WTC11 (cell line): ENCODE measurements around the gene CDK8.
A peak's percentile ranks its signal among the peaks of the same experiment; 100 is the strongest.

Experiments
- OVOL2 ChIP-seq: fragments of 250-450 bp; sonication (Bioruptor Pico); IDR thresholded peaks from 2 replicates; pipeline ENCODE4 v1.9.0; 2021; ENCODE audit warnings: mild to moderate bottlenecking, borderline replicate concordance
- SP1 ChIP-seq: sonication (generic); formaldehyde crosslinking; conservative IDR thresholded peaks from 2 replicates; pipeline ENCODE4 v1.8.1; 2022; ENCODE audit warnings: missing genetic modification reagents
- TF ChIP-seq, protein P1 (sequence below): fragments of 200-600 bp; IDR thresholded peaks from 2 replicates; pipeline ENCODE4 v1.8.0; 2022; ENCODE audit warnings: antibody characterized with exemption

DNA sequence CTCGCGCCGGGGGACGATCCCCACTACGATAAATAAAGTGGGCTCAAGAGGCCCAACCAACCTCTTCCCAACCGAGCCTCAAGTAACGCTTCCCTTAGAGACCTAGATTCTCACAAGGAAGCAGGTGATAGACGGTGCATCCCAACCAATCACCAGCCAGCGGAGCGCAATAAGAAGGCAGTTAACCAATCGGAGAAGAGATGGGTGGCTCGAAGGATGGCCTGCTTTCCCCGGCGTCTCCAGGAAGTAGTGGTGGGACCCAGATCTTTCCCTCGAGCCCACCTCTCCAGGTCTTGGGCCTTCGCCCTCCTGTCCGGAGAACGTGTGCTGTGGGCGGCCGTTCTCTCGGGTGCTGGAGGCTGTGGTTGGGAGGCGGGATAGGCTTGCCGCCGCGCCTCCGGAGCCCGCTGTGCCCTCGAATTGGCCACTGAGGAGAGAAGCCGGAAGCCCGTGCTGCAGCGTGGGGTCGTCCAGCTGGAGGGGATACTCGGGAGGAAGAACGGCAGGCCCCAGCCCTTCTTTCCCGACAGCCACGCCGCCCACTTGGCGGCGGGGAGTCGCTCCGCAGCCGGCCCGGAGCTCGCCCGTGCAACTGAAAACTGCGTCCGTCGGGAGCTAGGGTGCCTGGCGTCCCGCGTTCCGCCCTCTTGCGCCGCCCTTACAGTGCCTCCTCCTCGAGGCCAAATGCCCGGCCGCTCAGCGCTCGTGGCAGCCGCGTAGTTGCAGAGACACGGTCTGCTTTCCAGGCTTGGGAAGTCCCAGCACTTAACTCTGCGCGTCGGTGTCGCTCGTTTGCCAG lies 32.0 kb upstream of the CDK8 start, which contains the start of gene RNF6:
- TF ChIP-seq SP1 (CRISPR knock-in tag) (peak; percentile 56; the same call in 1 of the 2 replicates), OVOL2 (no peak)
- TF ChIP-seq, protein P1, sequence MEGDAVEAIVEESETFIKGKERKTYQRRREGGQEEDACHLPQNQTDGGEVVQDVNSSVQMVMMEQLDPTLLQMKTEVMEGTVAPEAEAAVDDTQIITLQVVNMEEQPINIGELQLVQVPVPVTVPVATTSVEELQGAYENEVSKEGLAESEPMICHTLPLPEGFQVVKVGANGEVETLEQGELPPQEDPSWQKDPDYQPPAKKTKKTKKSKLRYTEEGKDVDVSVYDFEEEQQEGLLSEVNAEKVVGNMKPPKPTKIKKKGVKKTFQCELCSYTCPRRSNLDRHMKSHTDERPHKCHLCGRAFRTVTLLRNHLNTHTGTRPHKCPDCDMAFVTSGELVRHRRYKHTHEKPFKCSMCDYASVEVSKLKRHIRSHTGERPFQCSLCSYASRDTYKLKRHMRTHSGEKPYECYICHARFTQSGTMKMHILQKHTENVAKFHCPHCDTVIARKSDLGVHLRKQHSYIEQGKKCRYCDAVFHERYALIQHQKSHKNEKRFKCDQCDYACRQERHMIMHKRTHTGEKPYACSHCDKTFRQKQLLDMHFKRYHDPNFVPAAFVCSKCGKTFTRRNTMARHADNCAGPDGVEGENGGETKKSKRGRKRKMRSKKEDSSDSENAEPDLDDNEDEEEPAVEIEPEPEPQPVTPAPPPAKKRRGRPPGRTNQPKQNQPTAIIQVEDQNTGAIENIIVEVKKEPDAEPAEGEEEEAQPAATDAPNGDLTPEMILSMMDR, result no peak
